Stimulated activated memory B cell treated with anti-CD40 and anti-IgM and Interleukin-4, amounts not matched to agents 10 μg/mL and 1 μg/mL and 100 μg/mL, for 72 hours (primary cell): Measurements from ENCODE around the gene QKI.
"Not testable (repeated sequence)": the region's sequence is repeated elsewhere in the genome, so short reads cannot be mapped to it uniquely, and the experiment has no call there.

Experiments used
- ATAC-seq: fragments of 150-1000 bp; cut with Tn5 transposase; 2 replicates; pipeline ENCODE4 v1.10.0; 2021
- H3K27ac Mint-ChIP-seq: one replicate; pipeline ENCODE4 v1.8.0; 2022; ENCODE audit warnings: mild to moderate bottlenecking, mixed read lengths
- H3K27me3 Mint-ChIP-seq: one replicate; pipeline ENCODE4 v1.8.0; 2022; ENCODE audit warnings: mixed read lengths
- H3K36me3 Mint-ChIP-seq: one replicate; pipeline ENCODE4 v1.8.0; 2022; ENCODE audit warnings: mixed read lengths
- H3K4me1 Mint-ChIP-seq: one replicate; pipeline ENCODE4 v1.8.0; 2022; ENCODE audit warnings: mixed read lengths
- H3K4me3 Mint-ChIP-seq: one replicate; pipeline ENCODE4 v1.8.0; 2022; ENCODE audit warnings: mild to moderate bottlenecking, moderate library complexity, mixed read lengths
- H3K9me3 Mint-ChIP-seq: one replicate; pipeline ENCODE4 v1.8.0; 2022; ENCODE audit warnings: mixed read lengths

The QKI gene

DNA sequence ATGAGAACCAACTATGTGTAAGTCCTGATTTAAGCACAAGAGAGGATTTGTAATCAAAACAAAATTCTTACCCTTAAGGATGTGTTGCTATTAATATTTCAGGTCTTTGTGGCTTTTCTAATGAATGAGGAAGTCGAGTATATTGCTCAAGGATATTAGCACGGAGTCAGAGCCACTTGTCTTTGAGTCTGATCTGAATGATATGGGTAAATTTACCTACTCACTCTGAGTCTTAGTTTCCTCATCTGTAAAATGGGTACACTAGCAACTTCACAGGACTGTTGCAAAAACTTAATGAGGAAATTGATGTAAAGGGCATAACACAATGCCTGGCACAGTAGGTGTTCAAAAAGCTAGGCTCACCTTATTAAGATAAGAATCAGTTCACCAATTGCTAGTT is 30.0 kb upstream of the QKI start:
- ATAC-seq = no peak
- Mint-ChIP-seq H3K9me3 (no peaks in the 10 kb centered on the region), H3K36me3 (no peaks in the 10 kb centered on the region), H3K27me3 (peaks cover 10% of the 10 kb centered on the region), H3K27ac (no peak overlapping the region), H3K4me1 (no peaks in the 10 kb centered on the region), H3K4me3 (no peak overlapping the region)

DNA sequence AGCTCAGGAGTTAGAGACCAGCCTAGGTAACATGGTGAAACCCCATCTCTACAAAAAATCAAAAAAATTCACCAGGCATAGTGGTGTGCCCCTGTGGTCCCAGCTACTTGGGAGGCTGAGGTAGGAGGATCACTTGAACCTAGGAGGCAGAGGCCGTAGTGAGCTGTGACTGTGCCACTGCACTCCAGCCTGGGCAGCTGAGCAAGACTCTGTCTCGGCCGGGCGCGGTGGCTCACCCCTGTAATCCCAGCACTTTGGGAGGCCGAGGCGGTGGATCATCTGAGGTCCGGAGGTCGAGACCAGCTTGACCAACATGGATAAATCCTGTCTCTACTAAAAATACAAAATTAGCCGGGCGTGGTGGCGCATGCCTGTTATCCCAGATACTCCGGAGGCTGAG is 29.0 kb upstream of the QKI start:
- H3K4me1 Mint-ChIP-seq, H3K4me3 Mint-ChIP-seq, H3K27me3 Mint-ChIP-seq, H3K36me3 Mint-ChIP-seq, H3K27ac Mint-ChIP-seq, H3K9me3 Mint-ChIP-seq, ATAC-seq: not testable (repeated sequence)

DNA sequence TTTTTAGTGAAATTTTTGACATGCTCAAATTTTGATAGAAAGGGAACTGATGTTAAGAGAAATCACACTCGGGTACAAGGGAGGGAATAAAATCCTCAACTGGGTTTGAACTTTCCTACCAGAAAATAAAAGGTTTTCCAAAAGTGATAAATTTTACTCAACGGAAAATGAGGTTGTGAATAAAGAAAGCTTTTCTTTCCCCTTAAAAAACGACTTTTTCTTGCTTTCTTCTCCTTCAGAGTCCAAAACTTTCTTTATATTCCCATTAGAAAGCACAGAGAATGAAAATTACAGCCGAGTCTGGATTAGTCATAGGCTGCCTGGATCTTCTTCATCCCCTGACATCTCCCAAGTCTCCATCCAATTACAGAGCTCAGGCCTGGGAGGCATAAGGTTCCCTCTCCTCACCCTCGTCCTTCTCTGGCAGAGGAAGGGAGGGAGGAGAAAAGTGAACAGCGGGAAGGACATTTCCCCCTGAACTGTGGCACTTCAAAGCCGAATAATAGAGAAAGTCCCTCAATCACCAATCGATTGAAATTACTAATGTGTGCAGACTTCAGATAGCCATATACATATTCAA is 28.1 kb upstream of the QKI start:
- Mint-ChIP-seq H3K27ac (no peak overlapping the region), H3K4me1 (no peaks in the 10 kb centered on the region), H3K9me3 (no peaks in the 10 kb centered on the region), H3K36me3 (no peaks in the 10 kb centered on the region), H3K4me3 (no peak overlapping the region), H3K27me3 (peaks cover 10% of the 10 kb centered on the region)
- no peak for ATAC-seq

DNA sequence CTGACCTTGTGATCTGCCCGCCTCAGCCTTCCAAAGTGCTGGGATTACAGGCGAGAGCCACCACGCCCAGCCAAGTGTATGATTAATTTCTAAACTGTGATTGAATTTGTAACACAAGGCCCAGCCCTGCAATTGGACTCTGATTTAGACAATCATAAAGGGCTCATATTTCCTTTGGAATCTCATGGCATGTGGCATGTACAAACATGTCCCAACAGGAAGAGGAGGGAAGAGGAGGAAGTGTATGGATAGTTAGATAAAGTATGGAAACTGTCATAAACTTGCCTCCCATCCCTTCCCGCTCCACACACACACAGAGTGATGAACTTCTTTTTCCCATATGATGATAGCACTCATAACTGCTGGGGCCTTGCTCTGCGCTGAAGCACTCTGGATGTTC is 27.2 kb upstream of the QKI start:
- H3K27ac Mint-ChIP-seq = no peak overlapping the region
- ATAC-seq = no peak
- no peaks in the 10 kb centered on the region for H3K9me3 Mint-ChIP-seq

DNA sequence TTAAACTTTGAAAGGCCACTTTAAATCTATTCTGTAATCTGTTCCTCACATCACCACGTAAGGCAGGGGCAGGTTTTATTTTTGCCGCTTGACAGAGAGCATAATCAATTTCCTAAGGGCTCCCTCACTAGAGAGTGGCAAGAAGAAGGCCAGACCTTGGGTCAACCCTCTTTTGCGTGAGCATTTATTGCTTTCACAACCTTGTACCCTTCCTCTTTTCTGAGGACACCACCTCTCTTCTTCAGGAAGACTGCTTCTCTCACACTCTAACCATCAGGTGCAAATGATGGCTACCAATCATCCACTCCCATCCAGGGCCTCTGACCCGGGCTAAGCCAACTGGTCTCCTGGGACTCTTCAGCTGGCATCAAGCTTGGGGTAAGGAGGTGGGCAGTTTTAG is 25.2 kb upstream of the QKI start:
- Mint-ChIP-seq H3K4me3 (no peak overlapping the region), H3K36me3 (no peaks in the 10 kb centered on the region), H3K27ac (no peak overlapping the region), H3K27me3 (peaks cover 10% of the 10 kb centered on the region), H3K9me3 (no peaks in the 10 kb centered on the region), H3K4me1 (no peaks in the 10 kb centered on the region)
- ATAC-seq = no peak

More for the DNA sequence above, 27.2 kb upstream of the QKI start:
- no peak overlapping the region for H3K4me3 Mint-ChIP-seq
- no peaks in the 10 kb centered on the region for H3K4me1 Mint-ChIP-seq
- H3K36me3 Mint-ChIP-seq = no peaks in the 10 kb centered on the region
- peaks cover 10% of the 10 kb centered on the region for H3K27me3 Mint-ChIP-seq

DNA sequence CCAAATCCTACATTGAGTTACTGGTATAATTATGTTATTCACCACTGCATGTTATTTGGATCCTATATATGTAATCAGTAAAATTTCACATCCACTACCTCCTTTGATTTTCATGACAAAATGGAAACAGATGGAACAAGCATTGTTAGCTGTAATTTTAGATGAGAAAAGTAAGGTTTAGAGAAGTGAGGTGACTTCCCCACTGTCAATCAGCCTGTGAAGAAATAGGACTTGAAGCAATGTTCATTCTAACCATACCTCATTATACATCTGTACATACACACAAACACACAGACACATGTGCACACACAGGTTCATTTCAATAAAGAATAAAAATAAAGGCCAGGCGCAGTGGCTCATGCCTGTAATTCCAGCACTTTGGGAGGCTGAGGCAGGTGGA is 23.7 kb upstream of the QKI start:
- Mint-ChIP-seq H3K4me3 (no peak overlapping the region), H3K27ac (no peak overlapping the region), H3K9me3 (no peaks in the 10 kb centered on the region), H3K36me3 (no peaks in the 10 kb centered on the region), H3K4me1 (no peaks in the 10 kb centered on the region), H3K27me3 (peaks cover 15% of the 10 kb centered on the region)
- no peak for ATAC-seq

DNA sequence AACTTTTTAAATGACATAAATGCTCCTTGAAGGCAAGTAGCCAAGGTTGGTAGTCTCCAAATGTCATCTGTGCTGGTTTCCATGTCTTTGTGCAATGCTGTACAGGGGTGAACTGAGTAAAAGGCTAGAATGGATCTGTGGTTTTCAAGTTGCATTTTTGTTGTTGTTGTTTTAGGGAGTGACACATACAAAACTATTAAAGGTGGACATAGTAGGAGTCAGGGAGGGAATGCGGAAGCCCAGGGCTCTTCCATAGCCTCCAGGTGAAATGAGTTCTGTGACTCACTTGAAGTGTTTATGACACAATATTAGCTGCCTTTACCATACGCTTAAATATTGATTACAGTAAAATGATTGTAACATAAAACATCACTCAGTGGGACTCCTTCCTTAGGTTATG is 22.5 kb upstream of the QKI start:
- Mint-ChIP-seq H3K9me3 (no peaks in the 10 kb centered on the region), H3K4me1 (peaks cover 7% of the 10 kb centered on the region), H3K27ac (no peak overlapping the region), H3K4me3 (no peak overlapping the region), H3K36me3 (no peaks in the 10 kb centered on the region), H3K27me3 (peaks cover 10% of the 10 kb centered on the region)
- ATAC-seq = no peak

DNA sequence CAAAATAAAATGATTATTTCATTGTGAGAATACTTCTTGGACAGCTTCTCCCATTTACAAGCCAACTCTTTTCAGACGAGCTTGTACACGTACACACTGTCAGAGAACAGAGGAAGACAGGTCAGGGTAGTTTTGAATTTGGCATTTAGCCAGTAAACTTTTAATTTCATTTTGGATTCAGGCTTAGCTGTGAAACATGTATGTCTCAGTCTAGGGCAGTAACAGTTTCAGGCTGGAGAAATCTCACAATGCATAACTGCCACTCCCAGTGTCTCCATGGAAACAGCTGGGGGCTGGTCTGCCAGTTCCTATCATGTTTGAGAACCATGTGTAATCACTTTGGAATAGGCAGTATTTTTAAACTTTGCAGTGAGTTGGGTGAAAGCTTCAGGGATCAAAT is 22.0 kb upstream of the QKI start:
- H3K9me3 Mint-ChIP-seq = no peaks in the 10 kb centered on the region
- peaks cover 10% of the 10 kb centered on the region for H3K27me3 Mint-ChIP-seq
- H3K4me1 Mint-ChIP-seq = peaks cover 7% of the 10 kb centered on the region
- H3K36me3 Mint-ChIP-seq = no peaks in the 10 kb centered on the region
- H3K4me3 Mint-ChIP-seq = no peak overlapping the region
- ATAC-seq = no peak
- no peak overlapping the region for H3K27ac Mint-ChIP-seq

DNA sequence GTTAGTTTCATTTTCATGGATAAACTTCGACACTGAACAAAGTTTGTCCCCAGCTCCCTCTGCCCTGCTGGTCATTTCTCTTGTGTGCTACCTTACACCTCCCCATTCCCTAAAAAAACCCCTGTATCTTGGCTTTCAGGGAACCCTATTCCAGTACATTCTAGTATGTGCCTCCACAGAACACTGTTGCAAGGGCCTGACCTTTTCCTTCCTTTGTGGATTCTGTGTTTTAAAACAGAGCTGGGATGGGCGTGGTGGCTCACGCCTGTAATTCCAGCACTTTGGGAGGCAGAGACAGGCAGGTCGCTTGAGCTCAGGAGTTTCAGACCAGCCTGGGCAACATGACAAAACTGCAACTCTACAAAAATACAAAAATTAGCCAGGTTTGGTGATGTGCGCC is 20.6 kb upstream of the QKI start:
- Mint-ChIP-seq H3K9me3 (no peaks in the 10 kb centered on the region), H3K27ac (no peak overlapping the region), H3K27me3 (peaks cover 10% of the 10 kb centered on the region), H3K4me1 (peaks cover 7% of the 10 kb centered on the region), H3K4me3 (no peak overlapping the region), H3K36me3 (no peaks in the 10 kb centered on the region)
- ATAC-seq = no peak

DNA sequence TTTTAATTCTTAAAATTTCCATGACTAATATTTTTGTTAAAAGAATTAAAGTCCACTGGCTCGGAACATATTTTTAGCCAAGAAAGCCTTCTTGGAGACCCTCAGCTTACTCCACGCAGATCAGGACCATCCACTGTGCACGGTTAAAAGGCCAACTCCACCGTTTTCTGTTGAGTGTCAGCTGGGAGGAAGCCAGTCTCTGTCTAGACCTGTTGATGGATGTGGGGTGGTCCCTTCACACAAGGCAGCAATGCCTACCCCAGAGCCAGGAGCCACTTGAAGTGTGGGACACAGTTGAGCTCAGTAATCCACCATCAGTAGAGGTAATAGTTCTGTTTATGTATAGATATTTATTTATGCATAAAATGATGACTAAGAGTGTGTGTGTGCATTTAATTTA is 19.9 kb upstream of the QKI start:
- no peak overlapping the region for H3K4me3 Mint-ChIP-seq
- ATAC-seq = no peak
- H3K4me1 Mint-ChIP-seq = peaks cover 7% of the 10 kb centered on the region
- H3K27ac Mint-ChIP-seq = no peak overlapping the region
- H3K36me3 Mint-ChIP-seq = no peaks in the 10 kb centered on the region
- H3K9me3 Mint-ChIP-seq = no peaks in the 10 kb centered on the region
- peaks cover 10% of the 10 kb centered on the region for H3K27me3 Mint-ChIP-seq

DNA sequence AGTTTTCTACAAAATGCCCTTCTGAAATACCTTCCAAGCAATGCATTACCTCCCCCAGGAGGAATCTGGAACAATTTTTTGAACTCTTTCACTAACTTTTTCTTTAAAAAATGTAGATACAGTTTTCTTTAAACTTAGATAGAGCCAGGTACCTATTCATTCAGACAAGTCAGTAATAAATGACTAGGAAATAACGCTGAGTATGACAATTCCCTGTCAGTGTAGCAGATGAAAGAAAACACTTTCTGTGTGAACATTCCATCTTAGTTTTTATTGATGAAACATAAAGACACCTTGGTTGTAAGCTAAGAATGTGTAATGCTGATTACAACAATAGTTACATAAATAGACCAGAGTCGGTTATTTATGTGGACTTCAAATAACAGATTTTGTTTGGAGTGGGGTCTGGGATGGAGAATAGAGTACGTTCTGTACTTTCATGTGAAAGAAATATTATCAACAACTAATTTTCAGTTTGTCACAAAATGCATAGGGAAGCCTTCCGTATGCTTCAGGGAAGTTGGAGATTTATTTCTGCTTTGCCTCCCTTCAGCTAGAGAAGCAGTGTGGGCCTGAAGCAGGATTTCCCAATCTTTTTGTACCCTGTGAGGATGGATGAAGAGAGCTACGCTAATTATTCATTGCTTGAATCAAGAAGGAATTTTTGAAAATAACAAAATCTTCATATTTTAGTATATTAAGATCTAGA is 19.2 kb upstream of the QKI start:
- H3K27ac Mint-ChIP-seq = no peak overlapping the region
- H3K27me3 Mint-ChIP-seq = peaks cover 10% of the 10 kb centered on the region
- H3K36me3 Mint-ChIP-seq = no peaks in the 10 kb centered on the region
- H3K4me1 Mint-ChIP-seq = peaks cover 7% of the 10 kb centered on the region
- H3K4me3 Mint-ChIP-seq = no peak overlapping the region
- no peaks in the 10 kb centered on the region for H3K9me3 Mint-ChIP-seq
- ATAC-seq = no peak

DNA sequence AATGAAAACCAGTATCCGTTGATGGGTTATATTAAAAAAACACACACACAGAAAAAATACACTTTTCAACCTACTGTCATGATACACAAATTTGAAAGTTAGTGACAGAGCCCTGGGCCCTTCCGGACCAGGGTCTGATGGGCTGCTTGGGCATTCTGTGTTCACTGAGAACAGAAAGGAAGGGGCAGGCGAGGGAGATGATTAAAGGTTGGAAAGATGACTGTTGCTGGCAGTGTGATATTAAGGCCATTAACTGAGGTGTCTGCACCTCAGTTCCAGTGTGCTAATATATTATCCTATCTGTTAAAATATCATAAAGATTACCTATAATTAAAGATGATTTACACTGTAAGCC is 18.7 kb upstream of the QKI start:
- Mint-ChIP-seq H3K27ac (no peak overlapping the region), H3K4me3 (no peak overlapping the region), H3K27me3 (peaks cover 10% of the 10 kb centered on the region)

DNA sequence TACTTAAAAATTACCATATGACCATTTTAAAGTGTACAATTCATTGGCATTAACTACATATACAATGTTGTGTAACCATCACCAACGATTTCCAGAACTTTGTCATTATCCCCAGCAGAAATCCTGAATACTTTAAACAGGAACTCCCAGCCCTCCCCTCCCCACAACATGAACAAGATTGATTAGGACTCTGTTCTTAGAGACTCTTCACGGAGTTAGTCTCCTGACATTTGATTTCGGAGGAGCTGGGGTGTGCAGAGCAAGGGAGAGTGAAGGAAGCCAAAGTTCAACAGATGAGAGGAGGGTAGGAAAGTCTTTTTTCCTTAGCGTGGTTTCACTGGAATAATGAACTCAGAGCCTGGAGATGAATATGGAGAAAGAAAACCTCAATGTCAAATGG is 17.2 kb upstream of the QKI start:
- peaks cover 10% of the 10 kb centered on the region for H3K27me3 Mint-ChIP-seq
- H3K9me3 Mint-ChIP-seq = no peaks in the 10 kb centered on the region
- H3K4me1 Mint-ChIP-seq = peaks cover 7% of the 10 kb centered on the region
- no peaks in the 10 kb centered on the region for H3K36me3 Mint-ChIP-seq
- ATAC-seq = no peak
- no peak overlapping the region for H3K4me3 Mint-ChIP-seq
- H3K27ac Mint-ChIP-seq = no peak overlapping the region

More for the DNA sequence above, 18.7 kb upstream of the QKI start:
- peaks cover 7% of the 10 kb centered on the region for H3K4me1 Mint-ChIP-seq
- H3K36me3 Mint-ChIP-seq = no peaks in the 10 kb centered on the region
- ATAC-seq = no peak
- H3K9me3 Mint-ChIP-seq = no peaks in the 10 kb centered on the region

DNA sequence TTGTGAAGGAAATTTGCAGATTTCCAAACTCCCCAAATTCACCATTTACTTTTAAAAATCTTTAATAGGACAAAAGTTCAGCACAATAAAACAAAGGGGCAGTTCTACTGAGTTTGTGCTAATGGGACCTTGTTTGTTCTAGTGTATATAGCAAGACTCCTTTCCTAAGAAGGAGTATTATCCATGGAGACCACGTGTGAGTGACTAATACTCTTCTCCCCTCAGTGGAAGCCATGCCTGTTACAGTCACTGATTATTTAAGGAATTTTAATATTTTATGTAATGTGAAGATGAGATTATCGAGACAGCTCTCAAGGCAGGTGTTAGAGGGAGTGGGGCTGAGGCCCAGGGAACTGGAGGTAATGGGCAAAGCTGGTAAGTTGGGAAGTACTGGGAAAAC is 16.4 kb upstream of the QKI start:
- Mint-ChIP-seq H3K9me3 (no peaks in the 10 kb centered on the region), H3K27ac (no peak overlapping the region), H3K4me3 (no peak overlapping the region), H3K4me1 (peaks cover 7% of the 10 kb centered on the region), H3K27me3 (peaks cover 10% of the 10 kb centered on the region), H3K36me3 (no peaks in the 10 kb centered on the region)
- no peak for ATAC-seq

DNA sequence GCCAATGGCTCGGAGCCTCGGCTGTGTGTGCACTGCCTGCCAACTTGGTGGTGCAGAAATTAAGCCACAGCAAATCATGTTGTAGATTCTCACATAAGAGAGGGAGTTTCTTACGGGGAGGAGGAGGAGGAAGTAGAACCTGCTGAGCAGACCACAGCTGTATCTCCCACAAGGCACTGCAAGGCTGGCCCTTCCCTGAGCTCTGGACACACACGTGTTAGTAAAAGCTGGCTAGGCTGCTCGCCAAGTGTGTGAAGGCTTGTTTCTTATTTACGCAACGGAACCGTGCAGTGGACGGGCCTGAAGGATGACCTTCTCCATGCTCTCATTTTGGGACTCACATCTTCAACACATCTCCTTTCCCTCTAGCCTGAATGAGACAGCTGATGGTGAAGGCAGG is 15.7 kb upstream of the QKI start:
- Mint-ChIP-seq H3K27me3 (peaks cover 10% of the 10 kb centered on the region), H3K27ac (no peak overlapping the region), H3K4me3 (no peak overlapping the region), H3K9me3 (no peaks in the 10 kb centered on the region), H3K36me3 (no peaks in the 10 kb centered on the region), H3K4me1 (peaks cover 7% of the 10 kb centered on the region)
- ATAC-seq = no peak

DNA sequence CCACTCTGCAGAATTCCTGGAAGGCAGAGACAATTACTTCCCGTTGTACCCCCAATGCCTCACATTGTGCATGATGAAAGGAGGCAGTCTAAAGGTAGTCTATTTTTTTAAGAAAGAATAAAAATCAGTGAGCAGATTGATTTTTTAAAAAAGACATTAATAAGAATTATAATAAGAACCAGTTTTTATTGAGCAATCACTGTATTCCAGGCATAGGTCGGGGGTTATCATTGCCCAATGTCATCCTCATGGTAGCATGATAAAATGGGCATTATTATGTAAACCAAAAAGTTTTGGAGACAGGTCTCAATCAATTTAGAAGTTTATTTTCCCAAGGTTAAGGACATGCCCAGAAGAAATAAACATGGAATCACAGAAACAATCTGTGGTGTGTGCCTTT is 14.0 kb upstream of the QKI start:
- Mint-ChIP-seq H3K27ac (no peak overlapping the region), H3K4me3 (no peak overlapping the region), H3K36me3 (no peaks in the 10 kb centered on the region), H3K9me3 (no peaks in the 10 kb centered on the region), H3K27me3 (peaks cover 7% of the 10 kb centered on the region), H3K4me1 (peaks cover 8% of the 10 kb centered on the region)
- ATAC-seq = no peak
